ENCODE data around the gene MAZ.
"Not testable (repeated sequence)": the region's sequence is repeated elsewhere in the genome, so short reads cannot be mapped to it uniquely, and the experiment has no call there.

Gene MAZ

GRCh38 chr16:29806099-29806579, at the start of gene MAZ:
Gene MAZ (plus strand): TSS chr16:29806529. CDS start chr16:29806702, 173 bp downstream.
- DNase-seq (ENCODE audit: low spot score in 2 of 2) (peak; percentile 49 to 55), ATAC-seq (ENCODE audit: low read depth) (peak; percentile 7)
- H3K27me3 Mint-ChIP-seq = no peaks in the 10 kb centered on the region
- H3K9me3 Mint-ChIP-seq = no peaks in the 10 kb centered on the region
- H3K36me3 Mint-ChIP-seq = peaks cover 12% of the 10 kb centered on the region
- peak within 1 kb of the TSS; percentile 98 for H3K27ac Mint-ChIP-seq
- peaks cover 40% of the 10 kb centered on the region for H3K4me1 Mint-ChIP-seq
- peak within 1 kb of the TSS; percentile 100 for H3K4me3 Mint-ChIP-seq

- ATAC-seq (ENCODE audit: low read depth) (no peak), DNase-seq (ENCODE audit: low spot score in 2 of 2) (no peak)
- Mint-ChIP-seq H3K27me3 (no peaks in the 10 kb centered on the region), H3K4me1 (peaks cover 16% of the 10 kb centered on the region), H3K27ac (peak overlapping the region; percentile 26), H3K36me3 (peaks cover 2% of the 10 kb centered on the region), H3K4me3 (no peak overlapping the region), H3K9me3 (no peaks in the 10 kb centered on the region)
Measured at GRCh38 chr16:29756654-29757053, 49.7 kb upstream of the MAZ start.

- not testable (repeated sequence) for H3K9me3 Mint-ChIP-seq; H3K36me3 Mint-ChIP-seq; H3K27me3 Mint-ChIP-seq; DNase-seq (ENCODE audit: low spot score in 2 of 2); H3K4me3 Mint-ChIP-seq; ATAC-seq (ENCODE audit: low read depth)
- peaks cover 16% of the 10 kb centered on the region for H3K4me1 Mint-ChIP-seq
- peak overlapping the region; percentile 26 for H3K27ac Mint-ChIP-seq
Measured at GRCh38 chr16:29757086-29757485, 49.2 kb upstream of the MAZ start.

GRCh38 chr16:29757950-29758466, 48.3 kb upstream of the MAZ start:
- Mint-ChIP-seq H3K9me3 (no peaks in the 10 kb centered on the region), H3K36me3 (peaks cover 2% of the 10 kb centered on the region), H3K4me3 (no peak overlapping the region), H3K27me3 (no peaks in the 10 kb centered on the region), H3K27ac (no peak overlapping the region), H3K4me1 (peaks cover 16% of the 10 kb centered on the region)
- DNase-seq (ENCODE audit: low spot score in 2 of 2) (no peak), ATAC-seq (ENCODE audit: low read depth) (no peak)

- H3K36me3 Mint-ChIP-seq = peaks cover 2% of the 10 kb centered on the region
- H3K4me3 Mint-ChIP-seq = no peak overlapping the region
- no peaks in the 10 kb centered on the region for H3K9me3 Mint-ChIP-seq
- peaks cover 13% of the 10 kb centered on the region for H3K4me1 Mint-ChIP-seq
- H3K27me3 Mint-ChIP-seq = no peaks in the 10 kb centered on the region
- no peak overlapping the region for H3K27ac Mint-ChIP-seq
- no peak for DNase-seq (ENCODE audit: low spot score in 2 of 2)
- ATAC-seq (ENCODE audit: low read depth) = no peak
Measured at GRCh38 chr16:29760567-29761279, 45.6 kb upstream of the MAZ start.

GRCh38 chr16:29761280-29761651, 45.1 kb upstream of the MAZ start:
- not testable (repeated sequence) for DNase-seq (ENCODE audit: low spot score in 2 of 2); H3K36me3 Mint-ChIP-seq; H3K4me3 Mint-ChIP-seq; H3K9me3 Mint-ChIP-seq; H3K27ac Mint-ChIP-seq; H3K27me3 Mint-ChIP-seq; ATAC-seq (ENCODE audit: low read depth)
- peaks cover 13% of the 10 kb centered on the region for H3K4me1 Mint-ChIP-seq

GRCh38 chr16:29761882-29762281, 44.4 kb upstream of the MAZ start:
- no peak overlapping the region for H3K4me3 Mint-ChIP-seq
- H3K27me3 Mint-ChIP-seq = no peaks in the 10 kb centered on the region
- peaks cover 13% of the 10 kb centered on the region for H3K4me1 Mint-ChIP-seq
- ATAC-seq (ENCODE audit: low read depth) (no peak), DNase-seq (ENCODE audit: low spot score in 2 of 2) (no peak)
- H3K36me3 Mint-ChIP-seq = peaks cover 2% of the 10 kb centered on the region
- no peaks in the 10 kb centered on the region for H3K9me3 Mint-ChIP-seq
- no peak overlapping the region for H3K27ac Mint-ChIP-seq

- H3K27me3 Mint-ChIP-seq = no peaks in the 10 kb centered on the region
- no peak for ATAC-seq (ENCODE audit: low read depth)
- peaks cover 13% of the 10 kb centered on the region for H3K4me1 Mint-ChIP-seq
- H3K9me3 Mint-ChIP-seq = no peaks in the 10 kb centered on the region
- no peak overlapping the region for H3K27ac Mint-ChIP-seq
- DNase-seq (ENCODE audit: low spot score in 2 of 2) = no peak
- H3K4me3 Mint-ChIP-seq = no peak overlapping the region
- H3K36me3 Mint-ChIP-seq = peaks cover 2% of the 10 kb centered on the region
Measured at GRCh38 chr16:29763326-29763725, 43.0 kb upstream of the MAZ start.

- ATAC-seq (ENCODE audit: low read depth) (no peak), DNase-seq (ENCODE audit: low spot score in 2 of 2) (no peak)
- Mint-ChIP-seq H3K4me3 (no peak overlapping the region), H3K36me3 (no peaks in the 10 kb centered on the region), H3K9me3 (no peaks in the 10 kb centered on the region), H3K27ac (no peak overlapping the region), H3K27me3 (no peaks in the 10 kb centered on the region), H3K4me1 (peaks cover 11% of the 10 kb centered on the region)
Measured at GRCh38 chr16:29765167-29766032, 40.9 kb upstream of the MAZ start.

- Mint-ChIP-seq H3K27me3 (no peaks in the 10 kb centered on the region), H3K36me3 (no peaks in the 10 kb centered on the region), H3K4me1 (peaks cover 5% of the 10 kb centered on the region), H3K9me3 (no peaks in the 10 kb centered on the region), H3K27ac (no peak overlapping the region), H3K4me3 (no peak overlapping the region)
- ATAC-seq (ENCODE audit: low read depth) (no peak), DNase-seq (ENCODE audit: low spot score in 2 of 2) (no peak)
Measured at GRCh38 chr16:29766571-29766970, 39.8 kb upstream of the MAZ start.

- Mint-ChIP-seq H3K27me3 (no peaks in the 10 kb centered on the region), H3K9me3 (no peaks in the 10 kb centered on the region), H3K4me3 (no peak overlapping the region), H3K36me3 (no peaks in the 10 kb centered on the region), H3K4me1 (peaks cover 5% of the 10 kb centered on the region), H3K27ac (no peak overlapping the region)
- DNase-seq (ENCODE audit: low spot score in 2 of 2) (no peak), ATAC-seq (ENCODE audit: low read depth) (no peak)
Measured at GRCh38 chr16:29767062-29767461, 39.3 kb upstream of the MAZ start.

GRCh38 chr16:29769507-29769906, 36.8 kb upstream of the MAZ start:
- ATAC-seq (ENCODE audit: low read depth) (no peak), DNase-seq (ENCODE audit: low spot score in 2 of 2) (no peak)
- no peak overlapping the region for H3K27ac Mint-ChIP-seq
- H3K4me3 Mint-ChIP-seq = no peak overlapping the region
- H3K9me3 Mint-ChIP-seq = no peaks in the 10 kb centered on the region
- H3K36me3 Mint-ChIP-seq = no peaks in the 10 kb centered on the region
- peaks cover 8% of the 10 kb centered on the region for H3K4me1 Mint-ChIP-seq
- H3K27me3 Mint-ChIP-seq = peaks cover 3% of the 10 kb centered on the region

GRCh38 chr16:29770250-29770929, 35.9 kb upstream of the MAZ start:
- no peaks in the 10 kb centered on the region for H3K9me3 Mint-ChIP-seq
- DNase-seq (ENCODE audit: low spot score in 2 of 2) (no peak), ATAC-seq (ENCODE audit: low read depth) (no peak)
- H3K36me3 Mint-ChIP-seq = no peaks in the 10 kb centered on the region
- no peak overlapping the region for H3K4me3 Mint-ChIP-seq
- no peak overlapping the region for H3K27ac Mint-ChIP-seq
- H3K27me3 Mint-ChIP-seq = peaks cover 3% of the 10 kb centered on the region
- H3K4me1 Mint-ChIP-seq = peaks cover 6% of the 10 kb centered on the region

- not testable (repeated sequence) for H3K36me3 Mint-ChIP-seq; H3K27ac Mint-ChIP-seq; H3K4me3 Mint-ChIP-seq; DNase-seq (ENCODE audit: low spot score in 2 of 2); H3K9me3 Mint-ChIP-seq; H3K27me3 Mint-ChIP-seq; H3K4me1 Mint-ChIP-seq; ATAC-seq (ENCODE audit: low read depth)
Measured at GRCh38 chr16:29772330-29772729, 34.0 kb upstream of the MAZ start.

Measured in memory B cell (primary cell).